ENCODE data around the gene HPN.
"Not testable (repeated sequence)": the region's sequence is repeated elsewhere in the genome, so short reads cannot be mapped to it uniquely, and the experiment has no call there.

DNA sequence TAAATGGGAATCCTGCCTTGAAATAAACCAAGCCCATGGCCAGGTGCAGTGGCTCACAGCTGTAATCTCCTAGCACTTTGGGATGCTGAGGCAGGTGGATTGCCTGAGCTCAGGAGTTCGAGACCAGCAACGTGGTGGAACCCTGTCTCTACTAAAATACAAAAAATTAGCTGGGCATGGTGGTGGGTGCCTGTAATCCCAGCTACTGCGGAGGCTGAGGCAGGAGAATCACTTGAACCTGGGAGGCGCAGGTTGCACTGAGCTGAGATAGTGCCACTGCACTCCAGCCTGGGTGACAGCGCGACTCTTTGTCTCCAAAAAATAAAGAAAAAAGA is 35.5 kb upstream of the HPN start:
- TF ChIP-seq, protein P1, sequence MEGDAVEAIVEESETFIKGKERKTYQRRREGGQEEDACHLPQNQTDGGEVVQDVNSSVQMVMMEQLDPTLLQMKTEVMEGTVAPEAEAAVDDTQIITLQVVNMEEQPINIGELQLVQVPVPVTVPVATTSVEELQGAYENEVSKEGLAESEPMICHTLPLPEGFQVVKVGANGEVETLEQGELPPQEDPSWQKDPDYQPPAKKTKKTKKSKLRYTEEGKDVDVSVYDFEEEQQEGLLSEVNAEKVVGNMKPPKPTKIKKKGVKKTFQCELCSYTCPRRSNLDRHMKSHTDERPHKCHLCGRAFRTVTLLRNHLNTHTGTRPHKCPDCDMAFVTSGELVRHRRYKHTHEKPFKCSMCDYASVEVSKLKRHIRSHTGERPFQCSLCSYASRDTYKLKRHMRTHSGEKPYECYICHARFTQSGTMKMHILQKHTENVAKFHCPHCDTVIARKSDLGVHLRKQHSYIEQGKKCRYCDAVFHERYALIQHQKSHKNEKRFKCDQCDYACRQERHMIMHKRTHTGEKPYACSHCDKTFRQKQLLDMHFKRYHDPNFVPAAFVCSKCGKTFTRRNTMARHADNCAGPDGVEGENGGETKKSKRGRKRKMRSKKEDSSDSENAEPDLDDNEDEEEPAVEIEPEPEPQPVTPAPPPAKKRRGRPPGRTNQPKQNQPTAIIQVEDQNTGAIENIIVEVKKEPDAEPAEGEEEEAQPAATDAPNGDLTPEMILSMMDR (IDR thresholded peaks at IDR 0.05), result not testable (repeated sequence)
- TF ChIP-seq POLR2A (IDR thresholded peaks at IDR 0.05), result not testable (repeated sequence)

Data from Peyer's patch (tissue), 4 donors.